ENCODE data around the gene POLR1A.

The POLR1A gene

GRCh38 chr2:86015006-86015405, 90.7 kb downstream of the POLR1A start:
- no peak for ATAC-seq
- no peak for TF ChIP-seq ZNF70 (CRISPR knock-in tag; IDR thresholded peaks at IDR 0.05)
- TF ChIP-seq OSR1 (CRISPR knock-in tag; IDR thresholded peaks at IDR 0.05): no peak
- no peak for TF ChIP-seq PPARA (CRISPR knock-in tag; IDR thresholded peaks at IDR 0.05; ENCODE audit: borderline replicate concordance)
- TF ChIP-seq BACH2 (CRISPR knock-in tag; IDR thresholded peaks at IDR 0.05; ENCODE audit: borderline replicate concordance): no peak
- TF ChIP-seq ZFP3 (CRISPR knock-in tag; IDR thresholded peaks at IDR 0.05): no peak
- TF ChIP-seq ZFP30 (CRISPR knock-in tag; IDR thresholded peaks at IDR 0.05): no peak
- no peak for TF ChIP-seq CREB5 (CRISPR knock-in tag; IDR thresholded peaks at IDR 0.05; ENCODE audit: low read depth)
- TF ChIP-seq ZC3H10 (CRISPR knock-in tag; IDR thresholded peaks at IDR 0.05): no peak
- no peak for TF ChIP-seq SNAI2 (CRISPR knock-in tag; IDR thresholded peaks at IDR 0.05)
- no peak for TF ChIP-seq CSRNP3 (CRISPR knock-in tag; IDR thresholded peaks at IDR 0.05)
- no peak for TF ChIP-seq POU6F1 (CRISPR knock-in tag; IDR thresholded peaks at IDR 0.05; ENCODE audit: borderline replicate concordance, low read depth)
- no peak for TF ChIP-seq PATZ1 (CRISPR knock-in tag; IDR thresholded peaks at IDR 0.05; ENCODE audit: borderline replicate concordance)
- TF ChIP-seq TCF4 (CRISPR knock-in tag; IDR thresholded peaks at IDR 0.05; ENCODE audit: borderline replicate concordance): no peak
- no peak for TF ChIP-seq GLIS3 (CRISPR knock-in tag; IDR thresholded peaks at IDR 0.05)
- TF ChIP-seq ESRRG (CRISPR knock-in tag; IDR thresholded peaks at IDR 0.05): no peak

GRCh38 chr2:86014493-86014892, 91.2 kb downstream of the POLR1A start:
- ATAC-seq: no peak
- TF ChIP-seq TSHZ2 (CRISPR knock-in tag; IDR thresholded peaks at IDR 0.05): no peak
- TF ChIP-seq ZNF8 (CRISPR knock-in tag; IDR thresholded peaks at IDR 0.05): no peak
- no peak for TF ChIP-seq PPARA (CRISPR knock-in tag; IDR thresholded peaks at IDR 0.05; ENCODE audit: borderline replicate concordance)
- no peak for TF ChIP-seq ZNF565 (CRISPR knock-in tag; conservative IDR thresholded peaks at IDR 0.05; ENCODE audit: low read depth)
- no peak for TF ChIP-seq TCF4 (CRISPR knock-in tag; IDR thresholded peaks at IDR 0.05; ENCODE audit: borderline replicate concordance)
- no peak for TF ChIP-seq RARB (CRISPR knock-in tag; IDR thresholded peaks at IDR 0.05)
- TF ChIP-seq ZFP30 (CRISPR knock-in tag; IDR thresholded peaks at IDR 0.05): no peak
- no peak for TF ChIP-seq CREB5 (CRISPR knock-in tag; IDR thresholded peaks at IDR 0.05; ENCODE audit: low read depth)
- TF ChIP-seq ZNF70 (CRISPR knock-in tag; IDR thresholded peaks at IDR 0.05): no peak
- TF ChIP-seq TOX (CRISPR knock-in tag; IDR thresholded peaks at IDR 0.05; ENCODE audit: borderline replicate concordance): no peak
- no peak for TF ChIP-seq ZC3H10 (CRISPR knock-in tag; IDR thresholded peaks at IDR 0.05)
- no peak for TF ChIP-seq CSRNP3 (CRISPR knock-in tag; IDR thresholded peaks at IDR 0.05)
- no peak for TF ChIP-seq OSR1 (CRISPR knock-in tag; IDR thresholded peaks at IDR 0.05)
- no peak for TF ChIP-seq CSDC2 (CRISPR knock-in tag; IDR thresholded peaks at IDR 0.05)

Data from SK-N-SH treated with all-trans-retinoic acid at 6 μM for 48 hours (cell line).